Naive B cell (primary cell): ENCODE data around the gene CCL22. TPM values are rescaled to one million over a fixed set of nuclear protein-coding genes. Genes with fewer than 3 reads are reported as not detected.
A peak's percentile ranks its signal among the peaks of the same experiment; 100 is the strongest.
"Not testable (repeated sequence)": the region's sequence is repeated elsewhere in the genome, so short reads cannot be mapped to it uniquely, and the experiment has no call there.

ENCODE experiments used
- ATAC-seq, 2 donors: fragments of 150-1000 bp; cut with Tn5 transposase; 2 replicates each; pipeline ENCODE4 v1.10.0; 2021; ENCODE audit warnings: low read depth in 2 of 2, mild to moderate bottlenecking in 2 of 2, moderate library complexity in 2 of 2
- DNase-seq: peaks from one replicate; pipeline ENCODE4 v3.0.0; 2022
- H3K27ac Mint-ChIP-seq, 6 donors: one replicate each; pipeline ENCODE4 v1.8.0; 2020 to 2022; ENCODE audit warnings: mild to moderate bottlenecking in 6 of 6, mixed read lengths in 6 of 6, moderate library complexity in 5 of 6, inconsistent platforms in 2 of 6
- H3K27me3 Mint-ChIP-seq, 3 donors: one replicate each; pipeline ENCODE4 v1.8.0; 2021 to 2022; ENCODE audit warnings: mixed read lengths in 3 of 3, mild to moderate bottlenecking in 1 of 3
- H3K36me3 Mint-ChIP-seq, 2 donors: one replicate each; pipeline ENCODE4 v1.8.0; 2020 to 2022; ENCODE audit warnings: mixed read lengths in 2 of 2, inconsistent platforms in 1 of 2, mild to moderate bottlenecking in 1 of 2
- H3K4me1 Mint-ChIP-seq, 3 donors: one replicate each; pipeline ENCODE4 v1.8.0; 2020 to 2022; ENCODE audit warnings: mixed read lengths in 3 of 3, inconsistent platforms in 1 of 3, mild to moderate bottlenecking in 1 of 3, moderate library complexity in 1 of 3
- H3K4me3 Mint-ChIP-seq, 8 donors: one replicate each; pipeline ENCODE4 v1.8.0; 2020 to 2022; ENCODE audit warnings: mild to moderate bottlenecking in 8 of 8, mixed read lengths in 8 of 8, moderate library complexity in 8 of 8, inconsistent platforms in 2 of 8
- H3K9me3 Mint-ChIP-seq, 7 donors: one replicate each; pipeline ENCODE4 v1.8.0; 2020 to 2022; ENCODE audit warnings: mixed read lengths in 7 of 7, mild to moderate bottlenecking in 5 of 7, inconsistent platforms in 2 of 7, moderate library complexity in 1 of 7
- polyA plus RNA-seq, 6 donors: library from polyadenylated mRNA; unstranded; fragments of 300-500 nt; fragmentation: Illumina TruSeq; gene quantifications; one replicate each; pipeline ENCODE4 v1.2.3, GENCODE V29; 2021; ENCODE audit warnings: low read depth in 6 of 6

Gene CCL22
- polyA plus RNA-seq, 6 donors from 2014 or later, result not detected

GRCh38 chr16:57373117-57373947 is 14.7 kb downstream of the CCL22 start:
- no peak for ATAC-seq
- Mint-ChIP-seq H3K36me3 (no peaks in the 10 kb centered on the region), H3K4me3 (no peak overlapping the region), H3K9me3 (no peaks in the 10 kb centered on the region), H3K27me3 (peaks cover 10 to 34% (median 11%) of the 10 kb centered on the region in 3 donors), H3K4me1 (peaks cover 10 to 12% (median 12%) of the 10 kb centered on the region in 3 donors), H3K27ac (peak overlapping the region in 1 of 6 donors; percentile 78)
- no peak for DNase-seq

GRCh38 chr16:57374067-57374534 is 15.5 kb downstream of the CCL22 start:
- peaks cover 10 to 29% (median 11%) of the 10 kb centered on the region in 3 donors for H3K27me3 Mint-ChIP-seq
- H3K4me1 Mint-ChIP-seq, result peaks cover 10 to 15% (median 12%) of the 10 kb centered on the region in 3 donors
- no peak overlapping the region for H3K27ac Mint-ChIP-seq
- no peaks in the 10 kb centered on the region for H3K9me3 Mint-ChIP-seq
- DNase-seq (no peak), ATAC-seq (no peak)
- no peaks in the 10 kb centered on the region for H3K36me3 Mint-ChIP-seq
- no peak overlapping the region for H3K4me3 Mint-ChIP-seq

GRCh38 chr16:57374925-57375465 is 16.4 kb downstream of the CCL22 start:
- not testable (repeated sequence) for ATAC-seq, H3K36me3 Mint-ChIP-seq, H3K27ac Mint-ChIP-seq, H3K9me3 Mint-ChIP-seq, DNase-seq, H3K4me3 Mint-ChIP-seq
- Mint-ChIP-seq H3K27me3 (peaks cover 4 to 29% (median 11%) of the 10 kb centered on the region in 3 donors), H3K4me1 (peaks cover 10 to 17% (median 12%) of the 10 kb centered on the region in 3 donors)

GRCh38 chr16:57376313-57376818 is 17.8 kb downstream of the CCL22 start:
- H3K4me3 Mint-ChIP-seq, result no peak overlapping the region
- H3K27ac Mint-ChIP-seq, result peak overlapping the region in 3 of 6 donors; percentile 5 to 23 (median 15)
- H3K36me3 Mint-ChIP-seq, result no peaks in the 10 kb centered on the region
- ATAC-seq (no peak), DNase-seq (no peak)
- peaks cover 14 to 28% (median 18%) of the 10 kb centered on the region in 3 donors for H3K4me1 Mint-ChIP-seq
- no peaks in the 10 kb centered on the region for H3K9me3 Mint-ChIP-seq
- H3K27me3 Mint-ChIP-seq, result peaks cover 4 to 29% (median 11%) of the 10 kb centered on the region in 3 donors

- Mint-ChIP-seq H3K9me3 (no peaks in the 10 kb centered on the region), H3K4me3 (peak overlapping the region in 1 of 8 donors; percentile 17), H3K27ac (no peak overlapping the region), H3K36me3 (no peaks in the 10 kb centered on the region), H3K4me1 (peaks cover 14 to 35% (median 23%) of the 10 kb centered on the region in 3 donors), H3K27me3 (peaks cover 4 to 28% (median 11%) of the 10 kb centered on the region in 3 donors)
- DNase-seq, result no peak
- peak; percentile 83 to 92 for ATAC-seq
Measured at GRCh38 chr16:57377080-57377841, 18.7 kb downstream of the CCL22 start.

- H3K9me3 Mint-ChIP-seq, result no peaks in the 10 kb centered on the region
- H3K4me3 Mint-ChIP-seq, result no peak overlapping the region
- peaks cover 28 to 52% (median 44%) of the 10 kb centered on the region in 3 donors for H3K4me1 Mint-ChIP-seq
- DNase-seq, result no peak
- no peak overlapping the region for H3K27ac Mint-ChIP-seq
- H3K27me3 Mint-ChIP-seq, result peaks cover 0 to 10% (median 4%) of the 10 kb centered on the region in 3 donors
- no peak for ATAC-seq
- H3K36me3 Mint-ChIP-seq, result no peaks in the 10 kb centered on the region
Measured at GRCh38 chr16:57379579-57379978, 21.0 kb downstream of the CCL22 start.

- peak overlapping the region in 4 of 6 donors; percentile 12 to 88 (median 48) for H3K27ac Mint-ChIP-seq
- peaks cover 35 to 64% (median 55%) of the 10 kb centered on the region in 3 donors for H3K4me1 Mint-ChIP-seq
- no peaks in the 10 kb centered on the region for H3K36me3 Mint-ChIP-seq
- DNase-seq (no peak), ATAC-seq (no peak)
- peaks cover 0 to 10% (median 4%) of the 10 kb centered on the region in 3 donors for H3K27me3 Mint-ChIP-seq
- peak overlapping the region in 1 of 8 donors; percentile 25 for H3K4me3 Mint-ChIP-seq
- no peaks in the 10 kb centered on the region for H3K9me3 Mint-ChIP-seq
Measured at GRCh38 chr16:57380671-57381462, 22.3 kb downstream of the CCL22 start.

- H3K27ac Mint-ChIP-seq, result peak overlapping the region in 4 of 6 donors; percentile 12 to 53 (median 28)
- DNase-seq (no peak), ATAC-seq (no peak)
- no peaks in the 10 kb centered on the region for H3K9me3 Mint-ChIP-seq
- H3K4me3 Mint-ChIP-seq, result no peak overlapping the region
- no peaks in the 10 kb centered on the region for H3K36me3 Mint-ChIP-seq
- H3K4me1 Mint-ChIP-seq, result peaks cover 40 to 71% (median 57%) of the 10 kb centered on the region in 3 donors
- H3K27me3 Mint-ChIP-seq, result no peaks in the 10 kb centered on the region
Measured at GRCh38 chr16:57381791-57382534, 23.4 kb downstream of the CCL22 start.

GRCh38 chr16:57382535-57383275 is 24.1 kb downstream of the CCL22 start:
- no peaks in the 10 kb centered on the region for H3K9me3 Mint-ChIP-seq
- ATAC-seq (no peak), DNase-seq (no peak)
- H3K4me1 Mint-ChIP-seq, result peaks cover 38 to 65% (median 54%) of the 10 kb centered on the region in 3 donors
- no peaks in the 10 kb centered on the region for H3K36me3 Mint-ChIP-seq
- peak overlapping the region in 3 of 6 donors; percentile 47 to 91 (median 73) for H3K27ac Mint-ChIP-seq
- H3K4me3 Mint-ChIP-seq, result peak overlapping the region in 1 of 8 donors; percentile 75
- H3K27me3 Mint-ChIP-seq, result no peaks in the 10 kb centered on the region

GRCh38 chr16:57383276-57384247 is 25.0 kb downstream of the CCL22 start:
- no peaks in the 10 kb centered on the region for H3K9me3 Mint-ChIP-seq
- peak overlapping the region in 6 of 8 donors; percentile 35 to 75 (median 66) for H3K4me3 Mint-ChIP-seq
- H3K27ac Mint-ChIP-seq, result peak overlapping the region in 4 of 6 donors; percentile 62 to 91 (median 75)
- no peak for DNase-seq
- no peaks in the 10 kb centered on the region for H3K36me3 Mint-ChIP-seq
- ATAC-seq, result no peak
- peaks cover 36 to 62% (median 57%) of the 10 kb centered on the region in 3 donors for H3K4me1 Mint-ChIP-seq
- peaks cover 2% of the 10 kb centered on the region in 3 donors for H3K27me3 Mint-ChIP-seq
